Measurements from ENCODE around the gene MCTP1. TPM values are rescaled to one million over a fixed set of nuclear protein-coding genes. Genes with fewer than 3 reads are reported as not detected.

Gene MCTP1
- total and polyA plus RNA-seq, 9 of the 15 experiments (the other 6 are each of a cell fraction or from before 2014, with no cell fraction given): 0.04 to 0.93 (median 0.06) TPM; not detected in 4

DNA sequence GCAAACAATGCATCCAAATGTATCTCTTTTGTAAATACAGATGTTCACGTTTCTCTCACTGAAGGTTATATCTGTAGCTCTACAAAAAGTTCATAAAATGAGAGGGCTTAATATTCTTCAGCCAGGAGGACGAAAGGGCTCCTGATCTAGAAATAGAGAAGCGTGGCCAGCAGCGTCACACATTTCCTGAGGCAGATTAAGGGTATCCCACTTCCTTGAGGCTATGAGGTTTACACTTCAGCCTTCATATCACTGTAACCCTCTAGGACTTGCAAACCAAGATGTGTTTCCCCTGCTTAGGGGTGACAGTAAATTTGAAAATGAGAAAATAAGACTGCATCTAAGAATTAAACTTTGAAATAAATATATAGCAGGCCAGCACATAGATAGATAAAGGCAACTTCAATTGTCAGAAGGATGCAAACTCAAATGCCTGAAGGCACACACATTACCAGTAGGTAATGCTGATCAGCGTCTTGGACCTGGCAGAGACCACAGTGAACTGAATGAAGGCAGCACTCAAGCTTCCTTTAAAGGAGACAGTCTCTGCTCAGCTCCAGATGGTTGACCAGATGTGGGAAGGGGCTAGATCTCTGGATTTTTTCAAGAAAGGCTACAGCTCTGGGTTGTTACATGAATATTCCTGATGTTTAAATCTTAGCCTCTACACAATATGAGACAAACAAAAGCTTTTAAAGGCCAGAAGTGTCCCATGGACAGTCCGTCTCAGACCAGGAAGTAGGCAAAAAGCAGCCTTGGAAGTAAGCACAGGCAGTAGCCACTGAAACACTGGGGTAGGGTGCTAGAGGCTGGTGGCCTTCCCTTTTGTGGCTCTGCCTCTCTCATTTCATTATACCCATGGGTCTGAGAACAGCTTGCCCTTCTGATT lies 197.7 kb downstream of the MCTP1 start:
- H3K4me1 ChIP-seq (replicated peaks in 1 of 2; ENCODE audit: control insufficient read depth in 2 of 2, insufficient read depth in 2 of 2, low read length in 2 of 2): no peaks in the 10 kb centered on the region
- no peak overlapping the region for H3K9ac ChIP-seq (ENCODE audit: insufficient read depth in 1 of 2, low read depth in 2 of 2, low read length in 2 of 2)
- ChIA-PET CTCF (ENCODE audit: low intra/inter-chr PET ratio) (no interaction called here), POLR2A (no interaction called here)
- H3K27me3 ChIP-seq (ENCODE audit: control insufficient read depth in 2 of 2, insufficient read depth in 2 of 2, low read length in 2 of 2): no peaks in the 10 kb centered on the region
- intact Hi-C loops (cut with micrococcal nuclease): no loop called here
- H3K9me3 ChIP-seq (replicated peaks; ENCODE audit: control insufficient read depth, insufficient read depth, low read depth, low read length): no peaks in the 10 kb centered on the region
- H3K4me2 ChIP-seq (ENCODE audit: insufficient read depth, low read length): no peak overlapping the region
- no peak overlapping the region for H3K4me3 ChIP-seq
- H4K20me1 ChIP-seq (replicated peaks; ENCODE audit: control insufficient read depth, insufficient read depth, low read length): no peaks in the 10 kb centered on the region
- FAIRE-seq (no peak), ATAC-seq (no peak), DNase-seq (ENCODE audit: extremely low read depth in 1 of 4, low spot score in 3 of 4) (no peak)
- no TSS peak for BruUV-seq (replicated peaks)
- no peaks in the 10 kb centered on the region for H3K36me3 ChIP-seq (ENCODE audit: control insufficient read depth, insufficient read depth, low read length)
- H3K27ac ChIP-seq (ENCODE audit: extremely low read depth, low read depth, low read length): no peak overlapping the region
- TF ChIP-seq ZNF175 (CRISPR knock-in tag; IDR thresholded peaks at IDR 0.05; ENCODE audit: low read depth): no peak
- TF ChIP-seq CREBBP (IDR thresholded peaks at IDR 0.05; ENCODE audit: low read depth, low read length): no peak
- no peaks in the 10 kb centered on the region for H3K9me1 ChIP-seq (ENCODE audit: control insufficient read depth, insufficient read depth, low read length)
- 0% methylated on average over 6 of the region's 6 CpGs for WGBS (ENCODE audit: insufficient coverage, low coverage, missing lambda C conversion rate)
- H3K79me2 ChIP-seq (ENCODE audit: control insufficient read depth, insufficient read depth, low read length): no peaks in the 10 kb centered on the region
- in situ Hi-C loops (cut with MboI): no loop called here
- no peak overlapping the region for H2AFZ ChIP-seq (ENCODE audit: low read depth, low read length)

DNA sequence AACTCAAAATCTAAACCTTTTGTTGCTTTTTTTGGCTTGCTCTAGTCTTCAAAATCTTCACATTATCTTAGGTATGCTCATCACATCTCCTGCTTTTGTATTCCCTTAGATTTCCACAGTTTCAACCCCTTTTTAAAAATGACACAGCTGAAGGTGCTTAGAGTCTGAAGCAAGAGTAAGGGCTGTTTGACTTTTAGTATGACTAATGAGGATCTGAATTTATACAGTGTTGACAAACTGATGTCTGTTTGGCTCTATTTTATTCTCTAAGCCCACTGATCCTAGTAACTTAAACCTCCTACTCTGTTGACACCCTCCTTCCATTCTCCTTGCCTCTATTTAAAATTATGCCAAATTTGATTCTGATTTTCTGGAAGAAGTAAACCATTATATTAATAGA lies 200.1 kb downstream of the MCTP1 start:
- intact Hi-C loops (cut with micrococcal nuclease): no loop called here
- Histone ChIP-seq H3K4me1 (replicated peaks in 1 of 2; ENCODE audit: control insufficient read depth in 2 of 2, insufficient read depth in 2 of 2, low read length in 2 of 2) (no peaks in the 10 kb centered on the region), H3K9ac (ENCODE audit: insufficient read depth in 1 of 2, low read depth in 2 of 2, low read length in 2 of 2) (no peak overlapping the region), H3K27ac (ENCODE audit: extremely low read depth, low read depth, low read length) (no peak overlapping the region), H3K4me3 (no peak overlapping the region), H4K20me1 (replicated peaks; ENCODE audit: control insufficient read depth, insufficient read depth, low read length) (no peaks in the 10 kb centered on the region), H2AFZ (ENCODE audit: low read depth, low read length) (no peak overlapping the region), H3K36me3 (ENCODE audit: control insufficient read depth, insufficient read depth, low read length) (no peaks in the 10 kb centered on the region), H3K4me2 (ENCODE audit: insufficient read depth, low read length) (no peak overlapping the region), H3K79me2 (ENCODE audit: control insufficient read depth, insufficient read depth, low read length) (no peaks in the 10 kb centered on the region), H3K9me3 (replicated peaks; ENCODE audit: control insufficient read depth, insufficient read depth, low read depth, low read length) (no peaks in the 10 kb centered on the region), H3K9me1 (ENCODE audit: control insufficient read depth, insufficient read depth, low read length) (no peaks in the 10 kb centered on the region), H3K27me3 (ENCODE audit: control insufficient read depth in 2 of 2, insufficient read depth in 2 of 2, low read length in 2 of 2) (no peaks in the 10 kb centered on the region)
- ChIA-PET CTCF (ENCODE audit: low intra/inter-chr PET ratio) (no interaction called here), POLR2A (no interaction called here)
- no peak for FAIRE-seq
- TF ChIP-seq ZKSCAN3 (CRISPR knock-in tag; IDR thresholded peaks at IDR 0.05): no peak
- TF ChIP-seq ZNF165 (CRISPR knock-in tag; IDR thresholded peaks at IDR 0.05; ENCODE audit: borderline replicate concordance): no peak
- TF ChIP-seq RBM14 (IDR thresholded peaks at IDR 0.05; ENCODE audit: borderline replicate concordance, insufficient read depth, low read depth, low read length): no peak
- no peak for TF ChIP-seq KDM1A (IDR thresholded peaks at IDR 0.05)
- no peak for TF ChIP-seq DPF2 (IDR thresholded peaks at IDR 0.05)
- no peak for TF ChIP-seq CHCHD3 (CRISPR knock-in tag; IDR thresholded peaks at IDR 0.05)
- no peak for TF ChIP-seq CREM (IDR thresholded peaks at IDR 0.05; ENCODE audit: low read depth)
- TF ChIP-seq, protein P1, sequence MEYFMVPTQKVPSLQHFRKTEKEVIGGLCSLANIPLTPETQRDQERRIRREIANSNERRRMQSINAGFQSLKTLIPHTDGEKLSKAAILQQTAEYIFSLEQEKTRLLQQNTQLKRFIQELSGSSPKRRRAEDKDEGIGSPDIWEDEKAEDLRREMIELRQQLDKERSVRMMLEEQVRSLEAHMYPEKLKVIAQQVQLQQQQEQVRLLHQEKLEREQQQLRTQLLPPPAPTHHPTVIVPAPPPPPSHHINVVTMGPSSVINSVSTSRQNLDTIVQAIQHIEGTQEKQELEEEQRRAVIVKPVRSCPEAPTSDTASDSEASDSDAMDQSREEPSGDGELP (CRISPR knock-in tag; IDR thresholded peaks at IDR 0.05; ENCODE audit: borderline replicate concordance): no peak
- no peak for TF ChIP-seq FOXA3 (CRISPR knock-in tag; conservative IDR thresholded peaks at IDR 0.05 in 1 of 2, IDR thresholded peaks at IDR 0.05 in 1 of 2)
- no peak for TF ChIP-seq ZNF354B (CRISPR knock-in tag; IDR thresholded peaks at IDR 0.05)
- no peak for TF ChIP-seq ZNF263 (CRISPR knock-in tag; IDR thresholded peaks at IDR 0.05; ENCODE audit: borderline replicate concordance)
- no peak for TF ChIP-seq HDAC1 (IDR thresholded peaks at IDR 0.05)
- in situ Hi-C loops (cut with MboI): no loop called here
- BruUV-seq (replicated peaks): no TSS peak
- DNase-seq (ENCODE audit: extremely low read depth in 1 of 4, low spot score in 3 of 4): no peak
- ATAC-seq: no peak
